HepG2 (cell line): Measurements from ENCODE around the gene APBA1. TPM values are rescaled to one million over a fixed set of nuclear protein-coding genes. Genes with fewer than 3 reads are reported as not detected.

Experiments
- BRF2 ChIP-seq: sonication (generic); formaldehyde crosslinking; IDR thresholded peaks from 2 replicates; pipeline ENCODE4 v1.8.1; 2022; ENCODE audit warnings: mild to moderate bottlenecking, missing genetic modification reagents
- CC2D1A ChIP-seq: sonication (generic); formaldehyde crosslinking; IDR thresholded peaks from 2 replicates; pipeline ENCODE4 v1.8.1; 2023; ENCODE audit warnings: mild to moderate bottlenecking, missing genetic modification reagents
- CENPBD1 ChIP-seq: sonication (generic); formaldehyde crosslinking; IDR thresholded peaks from 2 replicates; pipeline ENCODE4 v1.8.0; 2022; ENCODE audit warnings: missing genetic modification reagents, low read depth, mild to moderate bottlenecking, borderline replicate concordance
- KAT7 ChIP-seq: IDR thresholded peaks from 2 replicates; pipeline ENCODE4 v1.6.1; 2018; ENCODE audit warnings: borderline replicate concordance, missing compliant biosample characterization
- KDM3A ChIP-seq: IDR thresholded peaks from 2 replicates; pipeline ENCODE4 v1.6.1; 2018; ENCODE audit warnings: low read depth, missing compliant biosample characterization
- MAF1 ChIP-seq: sonication (generic); formaldehyde crosslinking; IDR thresholded peaks from 2 replicates; pipeline ENCODE4 v1.5.0; 2020; ENCODE audit warnings: missing genetic modification reagents, borderline replicate concordance
- MATR3 ChIP-seq: sonication (generic); formaldehyde crosslinking; IDR thresholded peaks from 2 replicates; pipeline ENCODE4 v1.4.0; 2020; ENCODE audit warnings: missing genetic modification reagents
- NR2F1 ChIP-seq, 2 experiments: fragments of 450-650 bp in 1 of 2; formaldehyde crosslinking in 1 of 2; IDR thresholded peaks; 2 replicates each; pipeline versions ENCODE4 v1.5.0 to v1.6.1; 2016 to 2020; ENCODE audit warnings: mild to moderate bottlenecking in 1 of 2, missing compliant biosample characterization in 1 of 2, missing genetic modification reagents in 1 of 2, moderate library complexity in 1 of 2
- RFX3 ChIP-seq: IDR thresholded peaks from 2 replicates; pipeline ENCODE4 v1.6.1; 2016; ENCODE audit warnings: missing biosample characterization, missing genetic modification reagents
- STAT6 ChIP-seq: sonication (generic); formaldehyde crosslinking; IDR thresholded peaks from 2 replicates; pipeline ENCODE4 v1.4.0; 2020; ENCODE audit warnings: missing genetic modification reagents, mild to moderate bottlenecking, borderline replicate concordance
- TBX3 ChIP-seq: fragments of 450-650 bp; IDR thresholded peaks from 2 replicates; pipeline ENCODE4 v1.6.1; 2017; ENCODE audit warnings: antibody characterized with exemption, mild to moderate bottlenecking, inconsistent platforms, borderline replicate concordance
- TSC22D2 ChIP-seq: sonication (generic); formaldehyde crosslinking; IDR thresholded peaks from 2 replicates; pipeline ENCODE4 v1.5.1; 2020; ENCODE audit warnings: missing genetic modification reagents, mild to moderate bottlenecking, borderline replicate concordance
- ZBTB26 ChIP-seq: IDR thresholded peaks from 2 replicates; pipeline ENCODE4 v1.6.1; 2016; ENCODE audit warnings: missing compliant biosample characterization, missing genetic modification reagents, borderline replicate concordance
- ZNF142 ChIP-seq: sonication (generic); formaldehyde crosslinking; IDR thresholded peaks from 2 replicates; pipeline ENCODE4 v1.4.0; 2020; ENCODE audit warnings: missing genetic modification reagents
- ZNF772 ChIP-seq: sonication (generic); formaldehyde crosslinking; IDR thresholded peaks from 2 replicates; pipeline ENCODE4 v1.5.0; 2020; ENCODE audit warnings: mild to moderate bottlenecking, missing genetic modification reagents
- polyA plus RNA-seq, 8 experiments: library from polyadenylated mRNA; depleted of rRNA in 3 of 8; stranded (reverse) in 7 of 8; unstranded in 1 of 8; fragments of >200 nt; fragmentation: Illumina TruSeq in 4 of 8; extraction: Trizol in 4 of 8; gene quantifications; 2 replicates each; pipeline versions ENCODE4 v1.2.1 to v1.2.3, GENCODE V29; 2011 to 2016; ENCODE audit warnings: low read depth in 4 of 8, missing spikeins in 1 of 8, mixed read lengths in 1 of 8; ENCODE audit not compliant: insufficient read depth in 1 of 8
- total RNA-seq, 5 experiments: library from RNA; depleted of rRNA; stranded (reverse); fragments of >200 nt; fragmentation: Illumina TruSeq; extraction: Trizol; gene quantifications; 2 replicates each; pipeline ENCODE4 v1.2.3, GENCODE V29; 2016; ENCODE audit warnings: low read depth in 1 of 5

The APBA1 gene
- total and polyA plus RNA-seq, 2 of the 13 experiments (the other 11 are each of a cell fraction or from before 2014, with no cell fraction given): 0.15 TPM; not detected in 1

GRCh38 chr9:69519470-69520240 lies 152.5 kb downstream of the APBA1 start (continued):
- TF ChIP-seq ZNF142 (CRISPR knock-in tag) (no peak), CENPBD1 (CRISPR knock-in tag) (no peak), ZBTB26 (CRISPR knock-in tag) (no peak), KDM3A (CRISPR knock-in tag) (no peak), CC2D1A (CRISPR knock-in tag) (no peak), TBX3 (no peak), MAF1 (CRISPR knock-in tag) (no peak), NR2F1 (CRISPR knock-in tag; IDR thresholded peaks at IDR 0.05) (no peak), BRF2 (no peak), ZNF772 (CRISPR knock-in tag) (no peak), RFX3 (CRISPR knock-in tag) (no peak), KAT7 (CRISPR knock-in tag) (no peak), STAT6 (CRISPR knock-in tag) (no peak), TSC22D2 (no peak), MATR3 (CRISPR knock-in tag) (no peak)
